ENCODE results near the gene HERC4. TPM values are rescaled to one million over a fixed set of nuclear protein-coding genes. Genes with fewer than 3 reads are reported as not detected.
A peak's percentile ranks its signal among the peaks of the same experiment; 100 is the strongest.
"Not testable (repeated sequence)": the region's sequence is repeated elsewhere in the genome, so short reads cannot be mapped to it uniquely, and the experiment has no call there.

HERC4 gene
- total and polyA plus RNA-seq, 2 donors (not counting 1 experiment from before 2014, with no cell fraction given) = 53.1 to 140 TPM

DNA sequence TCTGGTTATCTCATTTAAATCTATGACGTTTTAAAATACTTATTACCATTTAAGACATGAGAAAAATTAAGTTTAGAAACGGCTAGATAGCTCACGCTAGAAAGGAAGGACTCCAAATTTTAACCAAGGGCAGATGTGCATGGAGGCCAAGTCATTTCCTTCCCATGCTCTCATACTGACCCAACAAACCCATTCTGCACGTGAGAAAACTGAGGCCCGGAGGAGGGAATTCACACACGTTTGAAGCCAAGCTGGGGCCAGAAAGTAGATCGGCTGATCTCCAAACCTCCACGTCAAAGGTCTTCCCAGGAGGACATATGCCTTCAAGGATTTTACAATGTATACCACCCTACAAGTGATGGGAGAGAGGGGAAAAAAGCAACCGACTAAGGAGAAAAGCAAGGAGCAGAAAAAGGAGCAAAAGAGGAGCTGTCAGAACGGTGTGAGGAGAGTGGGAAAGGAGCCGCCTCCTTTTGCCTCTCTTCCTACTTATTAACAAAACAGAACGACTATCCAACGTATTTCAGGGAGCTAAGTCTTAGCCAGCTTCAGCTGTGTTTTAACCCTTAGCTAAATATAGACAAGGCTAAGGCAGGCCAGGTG, 191.3 kb downstream of the HERC4 start:
- Histone ChIP-seq H3K9me3 (ENCODE audit: control insufficient read depth, insufficient read depth, low read depth, low read length) (no peaks in the 10 kb centered on the region), H4K20me1 (ENCODE audit: control insufficient read depth, extremely low read depth, insufficient read depth, low read length) (no peaks in the 10 kb centered on the region), H2AFZ (ENCODE audit: low read length) (peak overlapping the region; percentile 73), H3K27ac (ENCODE audit: insufficient read depth, low read length) (peak overlapping the region; percentile 52), H3K79me2 (ENCODE audit: control insufficient read depth, insufficient read depth, low read length) (peaks cover 26% of the 10 kb centered on the region), H3K27me3 (ENCODE audit: control insufficient read depth, insufficient read depth, low read length) (no peaks in the 10 kb centered on the region), H3K36me3 (ENCODE audit: control insufficient read depth, insufficient read depth, low read length) (peaks cover 3% of the 10 kb centered on the region), H3K4me2 (ENCODE audit: extremely low read depth, insufficient read depth, low read length) (peak overlapping the region; percentile 67), H3K4me1 (ENCODE audit: control insufficient read depth, extremely low read depth, insufficient read depth, low read length) (peaks cover 2% of the 10 kb centered on the region), H3K9ac (ENCODE audit: insufficient read depth, low read length) (peak overlapping the region; percentile 33), H3K4me3 (replicated peaks in 1 of 4; ENCODE audit: control extremely low read depth in 1 of 4, insufficient read depth in 1 of 4, low read depth in 3 of 4, low read length in 4 of 4) (peak overlapping the region; percentile 16 to 79 (median 54))
- no peak for DNase-seq (ENCODE audit: low read depth in 2 of 2)
- TF ChIP-seq EZH2 (IDR thresholded peaks at IDR 0.05; ENCODE audit: low read length, missing control alignments) = no peak
- TF ChIP-seq CTCF (conservative IDR thresholded peaks at IDR 0.05 in 1 of 2, IDR thresholded peaks at IDR 0.05 in 1 of 2; ENCODE audit: low read depth in 1 of 2, low read length in 2 of 2) = no peak

DNA sequence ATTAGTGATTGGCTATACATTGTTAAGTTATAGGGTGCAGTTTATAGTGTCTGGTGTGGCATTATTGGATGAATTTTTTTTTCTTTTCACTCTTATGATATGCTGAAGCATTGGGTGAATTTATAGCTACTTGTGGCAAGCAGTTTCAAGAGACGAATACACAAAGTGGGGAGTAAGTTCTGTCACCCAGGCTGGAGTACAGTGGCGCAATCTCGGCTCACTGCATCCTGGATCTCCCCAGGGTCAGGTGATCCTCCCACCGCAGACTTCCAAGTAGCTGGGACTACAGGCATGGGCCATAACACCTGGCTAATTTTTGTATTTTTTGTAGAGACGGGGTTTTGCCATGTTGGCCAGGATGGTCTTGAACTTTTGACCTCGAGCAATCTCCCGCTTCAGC, 196.9 kb downstream of the HERC4 start:
- H3K4me1 ChIP-seq (ENCODE audit: control insufficient read depth, extremely low read depth, insufficient read depth, low read length) = no peaks in the 10 kb centered on the region
- H3K9ac ChIP-seq (ENCODE audit: insufficient read depth, low read length) = no peak overlapping the region
- H3K36me3 ChIP-seq (ENCODE audit: control insufficient read depth, insufficient read depth, low read length) = no peaks in the 10 kb centered on the region
- no peaks in the 10 kb centered on the region for H4K20me1 ChIP-seq (ENCODE audit: control insufficient read depth, extremely low read depth, insufficient read depth, low read length)
- TF ChIP-seq CTCF (conservative IDR thresholded peaks at IDR 0.05 in 1 of 2, IDR thresholded peaks at IDR 0.05 in 1 of 2; ENCODE audit: low read depth in 1 of 2, low read length in 2 of 2) (no peak), EZH2 (IDR thresholded peaks at IDR 0.05; ENCODE audit: low read length, missing control alignments) (no peak)
- H3K4me3 ChIP-seq (replicated peaks in 1 of 4; ENCODE audit: control extremely low read depth in 1 of 4, insufficient read depth in 1 of 4, low read depth in 3 of 4, low read length in 4 of 4) = no peak overlapping the region
- H2AFZ ChIP-seq (ENCODE audit: low read length) = no peak overlapping the region
- no peaks in the 10 kb centered on the region for H3K27me3 ChIP-seq (ENCODE audit: control insufficient read depth, insufficient read depth, low read length)
- H3K27ac ChIP-seq (ENCODE audit: insufficient read depth, low read length) = no peak overlapping the region
- no peaks in the 10 kb centered on the region for H3K79me2 ChIP-seq (ENCODE audit: control insufficient read depth, insufficient read depth, low read length)
- no peaks in the 10 kb centered on the region for H3K9me3 ChIP-seq (ENCODE audit: control insufficient read depth, insufficient read depth, low read depth, low read length)
- H3K4me2 ChIP-seq (ENCODE audit: extremely low read depth, insufficient read depth, low read length) = no peak overlapping the region
- DNase-seq (ENCODE audit: low read depth in 2 of 2) = no peak

- H3K79me2 ChIP-seq (ENCODE audit: control insufficient read depth, insufficient read depth, low read length); H3K9me3 ChIP-seq (ENCODE audit: control insufficient read depth, insufficient read depth, low read depth, low read length); H3K36me3 ChIP-seq (ENCODE audit: control insufficient read depth, insufficient read depth, low read length); H3K4me1 ChIP-seq (ENCODE audit: control insufficient read depth, extremely low read depth, insufficient read depth, low read length); H3K9ac ChIP-seq (ENCODE audit: insufficient read depth, low read length); H3K27ac ChIP-seq (ENCODE audit: insufficient read depth, low read length); H3K4me2 ChIP-seq (ENCODE audit: extremely low read depth, insufficient read depth, low read length); DNase-seq (ENCODE audit: low read depth in 2 of 2); H2AFZ ChIP-seq (ENCODE audit: low read length); H3K4me3 ChIP-seq (replicated peaks in 1 of 4; ENCODE audit: control extremely low read depth in 1 of 4, insufficient read depth in 1 of 4, low read depth in 3 of 4, low read length in 4 of 4); H3K27me3 ChIP-seq (ENCODE audit: control insufficient read depth, insufficient read depth, low read length); H4K20me1 ChIP-seq (ENCODE audit: control insufficient read depth, extremely low read depth, insufficient read depth, low read length): not testable (repeated sequence)
These were observed 197.7 kb downstream of the HERC4 start for GRCh38 chr10:67877421-67877820.

Data from fibroblast of lung (primary cell).